ENCODE results near the gene FHOD3.

FHOD3 gene

GRCh38 chr18:36327352-36328316, 30.1 kb downstream of the FHOD3 start:
- no peak for TF ChIP-seq SIN3A (IDR thresholded peaks at IDR 0.05; ENCODE audit: borderline replicate concordance, insufficient read depth, low read length)
- no peak for TF ChIP-seq POLR2AphosphoS5 (IDR thresholded peaks at IDR 0.05; ENCODE audit: low read depth, low read length)
- no peak for TF ChIP-seq TAF1 (IDR thresholded peaks at IDR 0.05; ENCODE audit: borderline replicate concordance, insufficient read depth, low read length)
- TF ChIP-seq FOXP2 (optimal IDR thresholded peaks at IDR 0.05; ENCODE audit: borderline replicate concordance, extremely low read depth, extremely low read length, insufficient read depth), result no peak
- TF ChIP-seq REST (IDR thresholded peaks at IDR 0.05; ENCODE audit: insufficient read depth in 1 of 2, low read depth in 2 of 2, low read length in 2 of 2), result no peak

- TF ChIP-seq FOXP2 (optimal IDR thresholded peaks at IDR 0.05; ENCODE audit: borderline replicate concordance, extremely low read depth, extremely low read length, insufficient read depth) (no peak), TAF1 (IDR thresholded peaks at IDR 0.05; ENCODE audit: borderline replicate concordance, insufficient read depth, low read length) (no peak), SIN3A (IDR thresholded peaks at IDR 0.05; ENCODE audit: borderline replicate concordance, insufficient read depth, low read length) (no peak), REST (IDR thresholded peaks at IDR 0.05; ENCODE audit: insufficient read depth in 1 of 2, low read depth in 2 of 2, low read length in 2 of 2) (no peak), POLR2AphosphoS5 (IDR thresholded peaks at IDR 0.05; ENCODE audit: low read depth, low read length) (no peak)
Observed at GRCh38 chr18:36328385-36328858, 30.9 kb downstream of the FHOD3 start.

- TF ChIP-seq TAF1 (IDR thresholded peaks at IDR 0.05; ENCODE audit: borderline replicate concordance, insufficient read depth, low read length) (no peak), REST (IDR thresholded peaks at IDR 0.05; ENCODE audit: insufficient read depth in 1 of 2, low read depth in 2 of 2, low read length in 2 of 2) (no peak), FOXP2 (optimal IDR thresholded peaks at IDR 0.05; ENCODE audit: borderline replicate concordance, extremely low read depth, extremely low read length, insufficient read depth) (no peak), POLR2AphosphoS5 (IDR thresholded peaks at IDR 0.05; ENCODE audit: low read depth, low read length) (no peak), SIN3A (IDR thresholded peaks at IDR 0.05; ENCODE audit: borderline replicate concordance, insufficient read depth, low read length) (no peak)
Observed at GRCh38 chr18:36328916-36329315, 31.4 kb downstream of the FHOD3 start.

DNA sequence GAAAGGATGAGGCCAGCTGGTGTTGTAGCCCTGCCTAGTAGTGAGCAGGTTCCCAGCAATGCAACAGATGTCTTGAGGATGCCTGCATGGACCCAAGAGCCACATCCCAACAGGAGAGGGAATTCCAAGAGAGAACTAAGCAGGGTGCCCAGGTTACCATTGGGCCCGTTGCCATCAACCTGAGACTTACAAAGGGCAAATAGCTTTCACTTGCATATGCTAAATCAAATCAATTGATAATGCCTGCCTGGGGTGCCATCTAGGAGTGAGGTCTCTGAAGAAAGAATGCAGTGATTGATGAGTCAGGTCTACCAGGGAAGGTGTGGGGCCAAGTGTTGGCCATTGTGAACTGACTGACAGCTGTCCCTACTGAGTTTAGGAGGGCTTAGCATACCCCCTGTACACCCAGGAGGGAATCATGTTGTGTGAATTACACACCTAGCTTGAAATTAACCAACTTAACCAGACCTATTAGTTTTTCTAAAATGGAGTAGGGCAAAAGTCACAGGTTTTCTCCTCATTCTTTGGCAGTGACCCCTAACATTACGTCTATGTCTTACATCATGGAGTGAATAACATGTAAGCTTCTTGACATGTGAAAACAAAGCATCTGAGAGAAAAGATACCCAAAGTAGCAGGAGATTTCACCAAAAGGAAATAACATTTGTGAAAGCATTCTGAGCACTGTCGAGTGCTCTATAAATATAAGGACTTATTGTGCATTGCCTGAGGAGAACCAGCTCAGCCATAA, 32.3 kb downstream of the FHOD3 start:
- TF ChIP-seq FOXP2 (optimal IDR thresholded peaks at IDR 0.05; ENCODE audit: borderline replicate concordance, extremely low read depth, extremely low read length, insufficient read depth) (no peak), REST (IDR thresholded peaks at IDR 0.05; ENCODE audit: insufficient read depth in 1 of 2, low read depth in 2 of 2, low read length in 2 of 2) (no peak), TAF1 (IDR thresholded peaks at IDR 0.05; ENCODE audit: borderline replicate concordance, insufficient read depth, low read length) (no peak)

Measured in PFSK-1 (cell line).